Measurements from ENCODE around the gene ZCCHC2. TPM values are rescaled to one million over a fixed set of nuclear protein-coding genes. Genes with fewer than 3 reads are reported as not detected.

Gene ZCCHC2
- total and polyA plus RNA-seq, 12 donors, result 4.7 to 53.3 (median 18.0) TPM

- no peak overlapping the region for H3K27ac ChIP-seq
- no peaks in the 10 kb centered on the region for H3K4me1 ChIP-seq (replicated peaks in 1 of 2)
- no peaks in the 10 kb centered on the region for H3K27me3 ChIP-seq
- WGBS, 4 donors, result 88 to 92% (median 89%) methylated on average over 13 of the region's 13 CpGs
- H3K36me3 ChIP-seq (replicated peaks in 1 of 2), result no peaks in the 10 kb centered on the region
- H3K9me3 ChIP-seq (replicated peaks in 1 of 3), result no peaks in the 10 kb centered on the region
- no peak for DNase-seq
- intact Hi-C loops (cut with DNase I), result no loop called here
- H3K4me3 ChIP-seq, result no peak overlapping the region
- no peak for TF ChIP-seq CTCF (IDR thresholded peaks at IDR 0.05)
- no peak for TF ChIP-seq POLR2A (IDR thresholded peaks at IDR 0.05)
These were observed 81.2 kb downstream of the ZCCHC2 start for GRCh38 chr18:62603979-62604378.

- Histone ChIP-seq H3K9me3 (replicated peaks in 1 of 3) (no peaks in the 10 kb centered on the region), H3K4me3 (no peak overlapping the region), H3K27me3 (no peaks in the 10 kb centered on the region), H3K4me1 (replicated peaks in 1 of 2) (peaks cover 0 to 5% of the 10 kb centered on the region in 2 donors), H3K36me3 (replicated peaks in 1 of 2) (no peaks in the 10 kb centered on the region), H3K27ac (no peak overlapping the region)
- DNase-seq, result no peak
- intact Hi-C loops (cut with DNase I), result no loop called here
- TF ChIP-seq CTCF (IDR thresholded peaks at IDR 0.05), result no peak
- no peak for TF ChIP-seq POLR2A (IDR thresholded peaks at IDR 0.05)
- 83 to 94% (median 91%) methylated on average over 9 to 12 of the region's 12 CpGs for WGBS, 4 donors
These were observed 82.9 kb downstream of the ZCCHC2 start for GRCh38 chr18:62605685-62606084.

GRCh38 chr18:62606106-62606505, 83.3 kb downstream of the ZCCHC2 start:
- Histone ChIP-seq H3K4me3 (no peak overlapping the region), H3K27ac (no peak overlapping the region), H3K4me1 (replicated peaks in 1 of 2) (peaks cover 0 to 9% of the 10 kb centered on the region in 2 donors), H3K36me3 (replicated peaks in 1 of 2) (no peaks in the 10 kb centered on the region), H3K27me3 (no peaks in the 10 kb centered on the region), H3K9me3 (replicated peaks in 1 of 3) (no peaks in the 10 kb centered on the region)
- TF ChIP-seq POLR2A (IDR thresholded peaks at IDR 0.05) (no peak), CTCF (IDR thresholded peaks at IDR 0.05) (no peak)
- intact Hi-C loops (cut with DNase I), result no loop called here
- DNase-seq, result no peak
- 83 to 97% (median 94%) methylated on average over 3 of the region's 3 CpGs for WGBS, 4 donors

GRCh38 chr18:62607302-62607701, 84.5 kb downstream of the ZCCHC2 start:
- peaks cover 0 to 12% of the 10 kb centered on the region in 2 donors for H3K4me1 ChIP-seq (replicated peaks in 1 of 2)
- no peak overlapping the region for H3K4me3 ChIP-seq
- no peaks in the 10 kb centered on the region for H3K27me3 ChIP-seq
- H3K36me3 ChIP-seq (replicated peaks in 1 of 2), result no peaks in the 10 kb centered on the region
- DNase-seq, result no peak
- TF ChIP-seq CTCF (IDR thresholded peaks at IDR 0.05), result no peak
- no peak for TF ChIP-seq POLR2A (IDR thresholded peaks at IDR 0.05)
- no peaks in the 10 kb centered on the region for H3K9me3 ChIP-seq (replicated peaks in 1 of 3)
- intact Hi-C loops (cut with DNase I), result no loop called here
- no peak overlapping the region for H3K27ac ChIP-seq
- 86 to 91% (median 89%) methylated on average over 7 to 13 of the region's 13 CpGs for WGBS, 4 donors
